ENCODE measurements around the gene DCUN1D1. TPM values are rescaled to one million over a fixed set of nuclear protein-coding genes. Genes with fewer than 3 reads are reported as not detected.

The DCUN1D1 gene
- total and polyA plus RNA-seq, 2 donors from 2014 or later = 14.2 to 47.9 TPM

DNA sequence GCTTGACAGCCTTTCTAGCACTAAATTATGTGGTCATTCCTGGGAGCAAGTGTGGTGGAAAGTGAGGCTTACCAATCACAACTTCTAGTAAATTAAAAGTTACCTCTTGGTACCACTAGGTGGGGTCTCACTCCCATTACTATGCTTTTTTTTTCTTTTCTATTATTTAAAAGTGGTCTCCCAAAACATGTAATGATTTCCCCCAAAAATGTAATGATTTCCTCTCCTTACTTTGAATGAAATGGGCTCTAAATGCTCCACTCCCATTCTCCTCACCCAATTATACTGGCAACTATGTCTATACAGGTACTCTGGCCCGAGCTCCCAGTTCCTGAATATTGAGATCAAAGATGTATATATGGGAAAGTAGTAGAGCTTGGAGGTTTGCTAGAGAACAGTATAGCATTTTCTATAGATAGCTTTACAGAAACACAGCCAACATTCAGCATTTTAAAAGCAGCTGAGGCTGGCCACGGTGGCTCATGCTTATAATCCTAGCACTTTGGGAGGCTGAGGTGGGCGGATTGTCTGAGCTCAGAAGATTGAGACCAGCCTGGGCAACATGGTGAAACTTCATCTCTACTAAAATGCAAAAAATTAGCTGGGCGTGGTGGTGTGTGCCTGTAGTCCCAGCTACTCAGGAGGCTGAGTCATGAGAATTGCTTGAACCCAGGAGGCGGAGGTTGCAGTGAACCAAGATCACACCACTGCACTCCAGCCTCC is 70.9 kb downstream of the DCUN1D1 start:
- peak in 2 of 5 donors; percentile 19 to 38 for DNase-seq

DNA sequence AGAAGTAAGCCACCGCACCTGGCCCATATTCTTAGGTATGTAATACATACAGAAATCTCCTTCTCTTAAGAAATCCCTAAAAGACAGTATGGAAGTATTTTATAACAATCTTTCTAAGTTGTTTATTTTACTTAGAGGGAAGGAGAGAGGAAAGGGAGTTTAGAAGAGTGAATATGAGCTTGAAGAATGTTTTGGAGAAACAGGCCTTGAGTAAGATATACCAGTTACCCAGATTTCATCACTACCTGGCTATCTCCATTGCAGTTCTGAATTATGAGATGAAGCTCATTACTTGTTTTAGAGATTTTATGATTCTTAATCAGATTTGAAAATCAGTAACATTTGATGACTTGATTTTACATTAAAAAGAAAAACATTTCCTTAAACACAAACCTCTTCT is 71.9 kb downstream of the DCUN1D1 start:
- no peak overlapping the region for H3K4me3 ChIP-seq (ENCODE audit: low read length in 3 of 3)
- H3K4me1 ChIP-seq (ENCODE audit: control insufficient read depth in 2 of 3, insufficient read depth in 2 of 3, low read depth in 1 of 3, low read length in 3 of 3) = no peaks in the 10 kb centered on the region
- peaks cover 0 to 7% (median 0%) of the 10 kb centered on the region in 3 donors for H3K36me3 ChIP-seq (ENCODE audit: control insufficient read depth in 2 of 3, insufficient read depth in 3 of 3, low read length in 3 of 3)
- DNase-seq = no peak
- no peaks in the 10 kb centered on the region for H3K27me3 ChIP-seq (ENCODE audit: control insufficient read depth, insufficient read depth, low read length)
- no peak for FAIRE-seq
- TF ChIP-seq, protein P1, sequence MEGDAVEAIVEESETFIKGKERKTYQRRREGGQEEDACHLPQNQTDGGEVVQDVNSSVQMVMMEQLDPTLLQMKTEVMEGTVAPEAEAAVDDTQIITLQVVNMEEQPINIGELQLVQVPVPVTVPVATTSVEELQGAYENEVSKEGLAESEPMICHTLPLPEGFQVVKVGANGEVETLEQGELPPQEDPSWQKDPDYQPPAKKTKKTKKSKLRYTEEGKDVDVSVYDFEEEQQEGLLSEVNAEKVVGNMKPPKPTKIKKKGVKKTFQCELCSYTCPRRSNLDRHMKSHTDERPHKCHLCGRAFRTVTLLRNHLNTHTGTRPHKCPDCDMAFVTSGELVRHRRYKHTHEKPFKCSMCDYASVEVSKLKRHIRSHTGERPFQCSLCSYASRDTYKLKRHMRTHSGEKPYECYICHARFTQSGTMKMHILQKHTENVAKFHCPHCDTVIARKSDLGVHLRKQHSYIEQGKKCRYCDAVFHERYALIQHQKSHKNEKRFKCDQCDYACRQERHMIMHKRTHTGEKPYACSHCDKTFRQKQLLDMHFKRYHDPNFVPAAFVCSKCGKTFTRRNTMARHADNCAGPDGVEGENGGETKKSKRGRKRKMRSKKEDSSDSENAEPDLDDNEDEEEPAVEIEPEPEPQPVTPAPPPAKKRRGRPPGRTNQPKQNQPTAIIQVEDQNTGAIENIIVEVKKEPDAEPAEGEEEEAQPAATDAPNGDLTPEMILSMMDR (IDR thresholded peaks at IDR 0.05; ENCODE audit: borderline replicate concordance, extremely low read depth, insufficient read depth) = no peak
- H3K27ac ChIP-seq (ENCODE audit: low read depth in 2 of 2, low read length in 2 of 2) = no peak overlapping the region
- no peak overlapping the region for H3K9ac ChIP-seq (ENCODE audit: low read length in 3 of 3)
- H3K9me3 ChIP-seq (ENCODE audit: control insufficient read depth in 2 of 3, insufficient read depth in 1 of 3, low read length in 3 of 3) = no peaks in the 10 kb centered on the region
- intact Hi-C loops (cut with DNase I) = no loop called here

More for the DNA sequence above, 70.9 kb downstream of the DCUN1D1 start:
- FAIRE-seq = peak; percentile 46
- Histone ChIP-seq H3K9me3 (ENCODE audit: control insufficient read depth in 2 of 3, insufficient read depth in 1 of 3, low read length in 3 of 3) (no peaks in the 10 kb centered on the region), H3K27ac (ENCODE audit: low read depth in 2 of 2, low read length in 2 of 2) (no peak overlapping the region), H3K36me3 (ENCODE audit: control insufficient read depth in 2 of 3, insufficient read depth in 3 of 3, low read length in 3 of 3) (peaks cover 0 to 7% (median 3%) of the 10 kb centered on the region in 3 donors), H3K4me3 (ENCODE audit: low read length in 3 of 3) (no peak overlapping the region), H3K4me1 (ENCODE audit: control insufficient read depth in 2 of 3, insufficient read depth in 2 of 3, low read depth in 1 of 3, low read length in 3 of 3) (no peaks in the 10 kb centered on the region), H3K9ac (ENCODE audit: low read length in 3 of 3) (no peak overlapping the region), H3K27me3 (ENCODE audit: control insufficient read depth, insufficient read depth, low read length) (no peaks in the 10 kb centered on the region)
- intact Hi-C loops (cut with DNase I) = no loop called here
- TF ChIP-seq, protein P1 (IDR thresholded peaks at IDR 0.05; ENCODE audit: borderline replicate concordance, extremely low read depth, insufficient read depth) = peak; percentile 31

DNA sequence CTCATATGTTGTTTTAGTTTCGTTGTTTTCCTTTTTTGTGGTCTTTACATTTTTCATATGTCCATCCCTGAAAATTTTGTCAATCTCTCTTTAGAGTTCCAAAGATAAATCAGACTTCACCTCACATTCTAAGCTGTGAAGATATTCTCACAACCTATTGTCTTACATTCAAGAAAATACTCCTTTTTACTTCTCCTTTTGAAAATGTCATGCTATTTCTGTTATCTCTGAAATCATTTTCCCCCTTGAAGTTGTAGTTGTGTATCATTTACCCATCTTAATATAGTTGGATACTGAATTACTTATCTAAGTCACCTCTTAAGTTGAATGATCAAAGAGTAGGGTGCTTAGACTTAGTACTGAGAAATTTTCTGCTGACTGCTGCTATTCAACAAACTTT is 74.3 kb downstream of the DCUN1D1 start:
- Histone ChIP-seq H3K27me3 (ENCODE audit: control insufficient read depth, insufficient read depth, low read length) (no peaks in the 10 kb centered on the region), H3K36me3 (ENCODE audit: control insufficient read depth in 2 of 3, insufficient read depth in 3 of 3, low read length in 3 of 3) (peaks cover 0 to 11% (median 0%) of the 10 kb centered on the region in 3 donors), H3K9ac (ENCODE audit: low read length in 3 of 3) (no peak overlapping the region), H3K4me1 (ENCODE audit: control insufficient read depth in 2 of 3, insufficient read depth in 2 of 3, low read depth in 1 of 3, low read length in 3 of 3) (no peaks in the 10 kb centered on the region), H3K27ac (ENCODE audit: low read depth in 2 of 2, low read length in 2 of 2) (no peak overlapping the region), H3K9me3 (ENCODE audit: control insufficient read depth in 2 of 3, insufficient read depth in 1 of 3, low read length in 3 of 3) (no peaks in the 10 kb centered on the region), H3K4me3 (ENCODE audit: low read length in 3 of 3) (no peak overlapping the region)
- intact Hi-C loops (cut with DNase I) = no loop called here
- DNase-seq = no peak
- no peak for FAIRE-seq
- TF ChIP-seq, protein P1 (IDR thresholded peaks at IDR 0.05; ENCODE audit: borderline replicate concordance, extremely low read depth, insufficient read depth) = no peak
